Choroid plexus epithelial cell (primary cell): ENCODE data around the gene AKR1A1.

Experiments
- DNase-seq: peaks from one replicate; pipeline ENCODE4 v3.0.0-alpha.2; 2010; ENCODE audit warnings: low read depth
- H3K4me3 ChIP-seq: 2 replicates; pipeline ENCODE4 v1.5.1; 2011; ENCODE audit warnings: low read depth, mild to moderate bottlenecking, control low read depth, low read length, moderate library complexity
- TF ChIP-seq, protein P1 (sequence below): conservative IDR thresholded peaks from 2 replicates; pipeline ENCODE4 v1.5.1; 2011; ENCODE audit warnings: low read depth, mild to moderate bottlenecking, control low read depth, inconsistent platforms, low read length, moderate library complexity

Gene AKR1A1

GRCh38 chr1:45573231-45573804, 22.7 kb downstream of the AKR1A1 start:
- TF ChIP-seq, protein P1, sequence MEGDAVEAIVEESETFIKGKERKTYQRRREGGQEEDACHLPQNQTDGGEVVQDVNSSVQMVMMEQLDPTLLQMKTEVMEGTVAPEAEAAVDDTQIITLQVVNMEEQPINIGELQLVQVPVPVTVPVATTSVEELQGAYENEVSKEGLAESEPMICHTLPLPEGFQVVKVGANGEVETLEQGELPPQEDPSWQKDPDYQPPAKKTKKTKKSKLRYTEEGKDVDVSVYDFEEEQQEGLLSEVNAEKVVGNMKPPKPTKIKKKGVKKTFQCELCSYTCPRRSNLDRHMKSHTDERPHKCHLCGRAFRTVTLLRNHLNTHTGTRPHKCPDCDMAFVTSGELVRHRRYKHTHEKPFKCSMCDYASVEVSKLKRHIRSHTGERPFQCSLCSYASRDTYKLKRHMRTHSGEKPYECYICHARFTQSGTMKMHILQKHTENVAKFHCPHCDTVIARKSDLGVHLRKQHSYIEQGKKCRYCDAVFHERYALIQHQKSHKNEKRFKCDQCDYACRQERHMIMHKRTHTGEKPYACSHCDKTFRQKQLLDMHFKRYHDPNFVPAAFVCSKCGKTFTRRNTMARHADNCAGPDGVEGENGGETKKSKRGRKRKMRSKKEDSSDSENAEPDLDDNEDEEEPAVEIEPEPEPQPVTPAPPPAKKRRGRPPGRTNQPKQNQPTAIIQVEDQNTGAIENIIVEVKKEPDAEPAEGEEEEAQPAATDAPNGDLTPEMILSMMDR: peak; percentile 39
- H3K4me3 ChIP-seq: no peak overlapping the region
- DNase-seq: peak; percentile 53

DNA sequence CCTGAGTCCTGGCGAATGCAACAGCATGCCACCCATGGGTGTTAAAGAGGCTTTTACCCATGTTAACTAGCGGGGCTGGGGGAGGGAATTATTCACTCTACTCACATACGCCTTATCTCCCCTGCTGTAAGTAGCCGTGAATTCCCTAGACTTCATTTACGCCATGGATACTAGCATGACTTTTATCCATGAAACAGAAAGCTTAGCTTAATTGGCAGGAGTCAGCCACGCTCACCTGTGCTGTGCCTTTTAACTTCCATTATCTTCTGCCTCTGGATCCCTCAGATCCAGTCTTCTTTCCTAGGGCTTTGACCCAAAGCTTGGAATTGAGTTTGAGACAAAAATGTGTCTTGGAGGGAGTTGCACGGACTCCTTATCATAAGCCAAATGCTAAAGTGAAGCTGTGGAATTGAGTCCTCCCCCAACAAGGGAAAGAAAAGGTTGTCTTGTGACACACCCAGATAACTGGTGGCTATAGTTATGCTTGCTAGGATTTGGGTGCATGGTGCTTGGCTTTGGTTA, 23.5 kb downstream of the AKR1A1 start:
- TF ChIP-seq, protein P1: no peak
- H3K4me3 ChIP-seq: no peak overlapping the region
- no peak for DNase-seq

GRCh38 chr1:45583264-45583665, 32.6 kb downstream of the AKR1A1 start:
- peak overlapping the region; percentile 100 for H3K4me3 ChIP-seq
- DNase-seq: peak; percentile 99
- TF ChIP-seq, protein P1: no peak

GRCh38 chr1:45583666-45584350, 33.2 kb downstream of the AKR1A1 start, which contains the start of gene NASP:
Gene NASP, plus strand, starts transcription at chr1:45584041. Its CDS starts 106 bp downstream, at chr1:45584147.
- H3K4me3 ChIP-seq: peak within 1 kb of the TSS; percentile 100
- peak; percentile 78 for DNase-seq
- TF ChIP-seq, protein P1: peak; percentile 28

DNA sequence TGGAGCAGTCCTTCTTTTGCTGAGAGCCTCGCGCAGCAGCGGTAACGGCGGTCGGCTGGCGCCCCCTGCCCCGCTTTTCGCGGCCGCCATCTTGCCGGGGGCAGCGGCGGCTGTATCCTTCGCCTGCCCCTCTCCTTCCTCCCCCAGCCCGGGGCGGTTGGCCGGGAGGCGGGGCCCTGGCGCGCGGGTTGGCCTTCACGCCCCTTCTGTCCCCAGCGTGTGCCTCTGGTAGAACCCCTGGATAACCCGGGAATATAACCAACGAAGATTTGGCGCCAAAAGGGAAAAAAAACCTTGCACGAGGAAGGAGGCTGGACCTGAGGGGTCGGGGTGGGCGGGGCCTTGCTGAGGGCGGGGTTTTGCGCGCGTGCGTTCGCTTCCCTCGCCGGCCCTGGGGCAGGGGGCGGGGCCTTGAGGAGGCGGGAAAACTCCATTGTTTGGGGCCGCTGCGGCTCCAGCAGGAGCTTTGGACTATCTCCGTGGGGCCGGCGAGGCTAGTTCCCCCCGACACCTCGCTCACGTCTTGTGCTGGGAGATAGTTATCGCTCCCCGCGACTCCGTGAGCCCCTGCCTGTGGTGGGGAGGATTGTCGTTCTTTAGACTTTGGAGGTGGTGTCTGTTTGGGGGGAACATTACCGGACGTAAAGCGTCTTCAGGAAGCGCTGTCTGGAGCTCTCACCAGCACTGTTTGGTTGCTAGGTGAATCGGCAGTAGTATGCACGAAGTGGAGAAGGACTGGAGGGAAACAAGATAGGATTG, 33.9 kb downstream of the AKR1A1 start:
- H3K4me3 ChIP-seq: peak overlapping the region; percentile 100
- peak; percentile 93 for DNase-seq
- TF ChIP-seq, protein P1: no peak

- no peak for DNase-seq
- H3K4me3 ChIP-seq: peak overlapping the region; percentile 100
- TF ChIP-seq, protein P1: peak; percentile 20
These were observed 34.4 kb downstream of the AKR1A1 start for GRCh38 chr1:45585110-45585426.
